ENCODE results near the gene CFAP90.

CFAP90 gene, protein sequence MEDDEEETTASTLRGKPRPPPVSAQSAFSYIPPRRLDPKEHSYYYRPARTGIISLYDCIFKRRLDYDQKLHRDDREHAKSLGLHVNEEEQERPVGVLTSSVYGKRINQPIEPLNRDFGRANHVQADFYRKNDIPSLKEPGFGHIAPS

GRCh38 chr5:7850395-7851239, at the start of gene CFAP90:
TSS of gene CFAP90 (minus strand) at chr5:7851133. CDS start at chr5:7851021, 112 bp downstream.
- no peak for DNase-seq

DNA sequence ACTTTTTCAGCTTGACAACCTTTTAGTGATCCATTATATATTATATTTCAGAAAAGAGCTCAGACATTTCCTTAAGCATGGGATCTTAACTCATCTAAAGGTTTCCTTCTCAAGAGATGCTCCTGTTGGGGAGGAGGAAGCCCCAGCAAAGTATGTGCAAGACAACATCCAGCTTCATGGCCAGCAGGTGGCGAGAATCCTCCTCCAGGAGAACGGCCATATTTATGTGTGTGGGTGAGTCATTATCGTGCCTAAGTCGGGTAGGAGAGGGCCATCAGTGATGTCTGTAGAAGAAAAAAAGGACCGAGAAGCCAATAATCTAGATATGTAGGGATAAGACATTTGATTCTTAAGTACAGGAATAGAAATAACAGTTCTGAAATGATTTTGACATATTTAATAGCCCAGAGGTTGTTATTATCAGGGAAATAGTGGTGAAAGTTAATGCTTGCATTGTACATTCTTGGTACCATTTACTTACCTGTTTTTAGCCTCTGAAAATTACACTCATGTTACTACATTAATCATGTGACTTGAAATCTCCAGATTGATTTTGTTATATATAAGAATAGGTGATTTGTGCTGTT, 46.2 kb upstream of the CFAP90 start:
- no peak for DNase-seq

- DNase-seq, result no peak
Measured at GRCh38 chr5:7894860-7895259, 43.9 kb upstream of the CFAP90 start.

GRCh38 chr5:7894439-7894838, 43.5 kb upstream of the CFAP90 start:
- no peak for DNase-seq

DNA sequence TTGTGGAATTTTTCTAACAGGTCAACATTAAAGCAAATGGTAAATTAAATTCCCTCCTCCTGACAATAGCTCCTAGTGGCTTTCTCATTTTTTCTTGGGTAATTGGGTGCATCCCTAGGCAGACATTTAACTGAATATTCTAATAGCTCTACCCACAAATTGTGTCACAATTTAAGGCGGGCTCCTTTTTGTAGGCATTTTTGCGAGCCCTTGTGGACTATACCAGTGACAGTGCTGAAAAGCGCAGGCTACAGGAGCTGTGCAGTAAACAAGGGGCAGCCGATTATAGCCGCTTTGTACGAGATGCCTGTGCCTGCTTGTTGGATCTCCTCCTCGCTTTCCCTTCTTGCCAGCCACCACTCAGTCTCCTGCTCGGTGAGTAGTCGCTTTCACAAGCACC, 38.0 kb upstream of the CFAP90 start:
- DNase-seq, result no peak

DNA sequence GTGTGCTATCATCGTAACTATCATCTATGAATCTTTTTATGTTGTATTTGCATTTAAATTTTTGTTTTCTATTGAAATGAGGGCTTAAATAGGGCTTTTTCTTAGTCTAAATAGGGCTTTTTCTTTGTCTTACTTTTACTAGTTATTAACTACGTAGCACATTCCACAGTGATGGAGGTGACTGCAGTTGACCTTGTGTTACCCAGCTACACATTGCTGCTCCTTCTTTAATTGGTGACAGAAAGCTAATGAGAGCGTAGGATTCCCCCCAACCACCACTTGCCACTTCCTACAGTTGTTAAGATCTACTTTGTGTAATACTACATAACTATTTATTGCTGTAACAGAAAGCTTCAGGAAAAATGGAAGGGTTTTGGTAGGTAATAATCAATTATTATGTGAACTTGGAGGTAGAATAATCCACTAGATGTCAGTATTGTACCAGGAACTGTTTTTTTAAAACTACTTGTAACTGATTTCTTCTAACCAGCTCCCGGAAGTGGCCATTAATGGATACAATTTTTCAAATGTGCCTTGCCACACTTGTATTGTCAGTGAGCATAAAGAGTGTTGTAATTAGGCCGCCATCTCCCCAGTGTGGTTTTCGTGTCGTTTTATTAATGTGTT, 36.0 kb upstream of the CFAP90 start:
- no peak for DNase-seq

DNA sequence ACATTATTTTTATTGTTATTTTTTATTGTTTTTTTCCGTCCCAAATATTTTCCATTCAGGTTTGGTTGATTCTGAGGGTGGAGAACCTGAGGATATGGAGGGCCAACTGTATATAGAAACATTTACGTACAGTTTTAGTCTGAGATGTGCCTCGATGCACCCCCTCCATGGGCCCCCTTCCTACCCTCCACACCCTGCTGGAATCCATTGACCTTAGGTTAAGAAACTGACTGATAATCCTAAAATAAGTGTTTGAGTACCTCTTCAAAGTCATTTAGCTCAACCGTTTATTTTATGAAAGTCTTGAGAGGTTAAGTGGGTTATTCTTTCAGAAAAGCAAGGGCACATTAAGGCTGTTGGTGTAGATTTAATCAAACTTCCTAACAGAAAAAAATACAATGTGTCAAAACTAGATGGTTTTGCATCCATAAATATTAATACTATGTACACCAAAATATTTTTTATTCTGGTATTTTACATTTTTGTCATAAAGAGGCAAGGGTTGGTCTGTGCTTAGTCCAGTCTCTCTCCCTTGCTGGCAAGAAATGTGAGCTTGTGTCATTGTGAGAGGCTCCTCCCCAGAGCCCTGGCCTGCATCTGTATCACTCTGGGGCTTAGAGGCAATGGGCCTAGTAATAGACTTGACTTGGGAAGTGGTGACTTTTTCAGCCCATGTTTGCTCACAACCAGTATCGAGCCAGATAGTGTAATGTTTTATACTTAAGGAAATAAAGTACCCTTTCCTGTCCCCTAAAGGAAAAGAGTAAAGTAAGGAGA, 33.7 kb upstream of the CFAP90 start:
- DNase-seq, result no peak

DNA sequence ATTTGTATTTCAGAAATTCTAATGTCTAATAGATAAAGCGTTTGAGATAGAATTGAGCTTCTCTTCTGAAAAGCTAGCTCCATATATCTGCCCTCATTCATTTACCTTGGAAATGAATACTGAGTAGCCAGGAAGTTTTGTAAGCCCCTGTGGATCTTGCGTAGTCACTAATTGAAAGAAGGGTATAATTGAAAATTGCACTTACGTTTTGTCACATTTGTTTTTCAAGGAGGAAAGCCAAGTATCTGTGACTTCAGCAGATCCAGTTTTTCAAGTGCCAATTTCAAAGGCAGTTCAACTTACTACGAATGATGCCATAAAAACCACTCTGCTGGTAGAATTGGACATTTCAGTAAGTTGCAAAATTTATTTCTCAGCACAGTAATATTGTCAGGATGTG, 32.0 kb upstream of the CFAP90 start:
- no peak for DNase-seq

GRCh38 chr5:7881816-7882215, 30.9 kb upstream of the CFAP90 start:
- no peak for DNase-seq

GRCh38 chr5:7881091-7881490, 30.2 kb upstream of the CFAP90 start:
- DNase-seq, result no peak

DNA sequence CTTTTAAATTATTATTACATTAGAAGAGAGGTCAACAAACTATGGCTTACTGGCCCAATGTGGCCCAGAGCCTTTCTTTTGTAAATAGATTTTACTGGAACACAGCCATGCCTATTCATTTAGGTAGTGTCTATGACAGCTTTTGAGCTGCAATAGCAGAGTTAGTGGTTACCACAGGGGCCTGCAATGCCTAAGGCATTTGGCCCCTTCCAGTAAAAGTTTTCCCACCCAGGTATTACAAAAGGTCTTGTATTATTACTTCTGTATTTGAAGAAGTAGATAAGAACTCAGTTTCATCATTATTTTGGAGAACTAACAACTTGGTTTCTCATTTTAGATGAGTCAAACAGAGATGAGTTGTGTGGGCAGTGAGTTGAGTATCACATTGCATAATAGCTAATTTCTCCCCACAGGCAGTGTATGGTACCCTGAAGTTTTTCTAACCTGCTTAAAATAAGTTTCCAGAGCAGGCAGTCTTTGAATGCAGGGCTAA, 27.5 kb upstream of the CFAP90 start:
- DNase-seq, result no peak

- DNase-seq, result no peak
Measured at GRCh38 chr5:7877851-7878250, 26.9 kb upstream of the CFAP90 start.

DNA sequence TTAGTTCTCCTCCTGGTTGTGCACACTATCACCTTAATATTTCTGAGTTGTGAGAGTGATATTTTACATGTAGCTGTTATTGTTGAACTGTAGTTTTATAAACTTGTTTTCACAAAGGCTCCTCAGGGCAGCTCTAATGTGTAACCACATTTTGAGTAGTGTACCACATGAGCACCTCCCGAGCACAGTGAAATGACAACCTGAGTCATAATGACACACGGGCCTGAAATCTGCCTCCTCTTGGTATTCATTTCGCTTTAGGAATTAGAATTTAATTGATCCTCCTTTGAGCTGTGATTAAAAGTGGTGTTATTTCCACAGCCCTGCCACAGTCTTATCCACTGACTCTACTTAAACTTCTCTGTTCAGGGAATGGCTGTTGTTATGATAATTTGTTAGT, 25.9 kb upstream of the CFAP90 start:
- no peak for DNase-seq

GRCh38 chr5:7875151-7875550, 24.2 kb upstream of the CFAP90 start:
- no peak for DNase-seq

- no peak for DNase-seq
Measured at GRCh38 chr5:7874639-7875038, 23.7 kb upstream of the CFAP90 start.

- DNase-seq, result no peak
Measured at GRCh38 chr5:7873216-7873615, 22.3 kb upstream of the CFAP90 start.

- no peak for DNase-seq
Measured at GRCh38 chr5:7872517-7873130, 21.7 kb upstream of the CFAP90 start.

DNA sequence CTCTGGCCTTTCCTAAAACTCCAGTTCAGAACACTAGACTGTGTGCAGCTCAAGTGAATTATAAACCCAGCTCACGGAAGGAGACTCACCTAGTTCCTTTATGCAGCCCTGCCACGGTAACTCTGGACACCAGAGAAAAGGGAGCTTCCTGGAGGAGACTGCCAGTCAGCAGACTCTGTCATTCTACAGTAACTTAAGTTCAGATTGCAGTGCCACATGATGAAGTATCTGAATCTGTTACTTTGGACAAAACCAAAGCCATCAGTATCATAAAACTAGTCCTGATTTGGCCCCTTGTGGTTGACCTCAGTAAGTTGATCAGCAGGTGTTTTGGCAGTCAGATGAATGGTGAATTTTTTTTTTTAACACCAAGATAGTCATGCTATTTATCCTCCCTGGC, 20.7 kb upstream of the CFAP90 start:
- no peak for DNase-seq

GRCh38 chr5:7869474-7870136, 18.7 kb upstream of the CFAP90 start:
- no peak for DNase-seq

DNA sequence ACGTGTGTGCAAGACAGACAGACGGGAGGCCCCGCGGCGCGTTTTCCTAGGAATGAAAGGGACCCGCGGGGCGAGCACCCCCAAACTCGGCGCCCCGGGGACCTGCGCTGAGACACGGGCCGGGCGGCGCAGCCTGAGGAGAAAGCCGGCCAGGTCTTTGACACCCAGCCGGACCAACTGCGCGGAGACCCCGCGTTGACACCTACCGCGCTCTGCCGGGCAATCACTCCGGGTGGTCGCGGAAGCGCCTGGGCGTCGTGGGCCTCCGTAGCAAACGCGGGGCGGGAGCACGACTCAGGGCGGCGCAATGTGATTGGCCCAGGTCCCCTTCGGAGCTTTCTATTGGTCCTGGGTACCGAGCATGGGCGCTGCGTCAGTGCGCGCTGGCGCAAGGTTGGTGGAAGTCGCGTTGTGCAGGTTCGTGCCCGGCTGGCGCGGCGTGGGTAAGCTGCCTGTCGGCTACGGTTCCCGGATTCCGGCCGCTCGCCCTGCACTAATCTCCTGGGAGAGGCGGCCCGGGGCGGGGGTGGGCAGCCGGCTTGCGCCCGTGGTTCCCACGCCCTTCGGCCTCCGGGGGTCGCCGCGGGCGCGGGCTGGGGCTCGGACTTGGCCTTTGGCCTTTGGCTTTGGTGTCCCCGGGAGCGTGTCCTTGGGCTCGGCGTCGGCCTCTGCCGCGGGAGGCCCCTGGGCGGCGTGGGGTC, 18.0 kb upstream of the CFAP90 start, which contains the start of the genes FASTKD3 and MTRR:
FASTKD3 (minus strand) TSS at position 259 of the 701 bp plus-strand sequence. CDS start 948 bp downstream, outside the sequence.
MTRR (plus strand) TSS at position 376 of the 701 bp plus-strand sequence. CDS start 1,647 bp downstream, outside the sequence.
- peak; percentile 87 for DNase-seq

GRCh38 chr5:7868427-7868772, 17.5 kb upstream of the CFAP90 start:
- no peak for DNase-seq
